Measurements from ENCODE around the gene ZNF462.

GRCh38 chr9:106878081-106878837, 15.3 kb downstream of the ZNF462 start:
- TF ChIP-seq CTCF (IDR thresholded peaks at IDR 0.05), result no peak
- no peak for TF ChIP-seq POLR2A (IDR thresholded peaks at IDR 0.05)
- TF ChIP-seq EP300 (IDR thresholded peaks at IDR 0.05), result no peak
